Measurements from ENCODE around the gene PYM1.

- TF ChIP-seq CTCF (IDR thresholded peaks at IDR 0.05) (no peak), POLR2A (IDR thresholded peaks at IDR 0.05) (no peak), EP300 (IDR thresholded peaks at IDR 0.05) (no peak)
Observed at GRCh38 chr12:55901881-55902490, 25.7 kb downstream of the PYM1 start.

All from upper lobe of left lung (tissue), 4 donors.